Fibroblast of lung (primary cell): Measurements from ENCODE around the gene MBNL1. TPM values are rescaled to one million over a fixed set of nuclear protein-coding genes. Genes with fewer than 3 reads are reported as not detected.

Experiments used
- DNase-seq, 2 donors: peaks; one replicate each; pipeline versions ENCODE4 v3.0.0 to v3.0.0-alpha.2; 2010; ENCODE audit warnings: low read depth in 2 of 2
- H2AFZ ChIP-seq: 2 replicates; pipeline ENCODE4 v1.5.1; 2012; ENCODE audit warnings: low read length, control low read depth, inconsistent platforms
- H3K27ac ChIP-seq: 2 replicates; pipeline ENCODE4 v1.5.1; 2011; ENCODE audit warnings: low read length, control low read depth; ENCODE audit not compliant: insufficient read depth
- H3K27me3 ChIP-seq: 2 replicates; pipeline ENCODE4 v1.5.1; 2011; ENCODE audit warnings: mild to moderate bottlenecking, low read length; ENCODE audit not compliant: control insufficient read depth, insufficient read depth
- H3K36me3 ChIP-seq: 2 replicates; pipeline ENCODE4 v1.5.1; 2011; ENCODE audit warnings: low read length; ENCODE audit not compliant: control insufficient read depth, insufficient read depth
- H3K4me1 ChIP-seq: 2 replicates; pipeline ENCODE4 v1.5.1; 2011; ENCODE audit warnings: low read length; ENCODE audit not compliant: control insufficient read depth, insufficient read depth; ENCODE audit errors: extremely low read depth
- H3K4me2 ChIP-seq: 2 replicates; pipeline ENCODE4 v1.5.1; 2011; ENCODE audit warnings: low read length, control low read depth; ENCODE audit not compliant: insufficient read depth; ENCODE audit errors: extremely low read depth
- H3K4me3 ChIP-seq, 4 experiments: fragments of 200-600 bp in 1 of 4; sonication (generic) in 1 of 4; replicated peaks in 1 of 4; 2 replicates each; pipeline ENCODE4 v1.5.1; 2011 to 2016; ENCODE audit warnings: low read length in 4 of 4, low read depth in 3 of 4, mild to moderate bottlenecking in 3 of 4, control low read depth in 2 of 4, inconsistent platforms in 1 of 4, mixed read lengths in 1 of 4; ENCODE audit not compliant: insufficient read depth in 1 of 4; ENCODE audit errors: control extremely low read depth in 1 of 4
- H3K79me2 ChIP-seq: 2 replicates; pipeline ENCODE4 v1.5.1; 2012; ENCODE audit warnings: mild to moderate bottlenecking, low read length, inconsistent platforms; ENCODE audit not compliant: control insufficient read depth, insufficient read depth
- H3K9ac ChIP-seq: 2 replicates; pipeline ENCODE4 v1.5.1; 2011; ENCODE audit warnings: mild to moderate bottlenecking, low read length, control low read depth; ENCODE audit not compliant: insufficient read depth
- H3K9me3 ChIP-seq: 2 replicates; pipeline ENCODE4 v1.5.1; 2012; ENCODE audit warnings: low read depth, low read length; ENCODE audit not compliant: control insufficient read depth, insufficient read depth
- H4K20me1 ChIP-seq: 2 replicates; pipeline ENCODE4 v1.5.1; 2011; ENCODE audit warnings: low read length; ENCODE audit not compliant: control insufficient read depth, insufficient read depth; ENCODE audit errors: extremely low read depth
- EZH2 ChIP-seq: IDR thresholded peaks from 2 replicates; pipeline ENCODE4 v1.5.1; 2012; ENCODE audit warnings: low read length, control low read depth, mild to moderate bottlenecking; ENCODE audit errors: missing control alignments
- polyA plus RNA-seq, 2 donors: library from polyadenylated mRNA; depleted of rRNA in 1 of 2; stranded (reverse) in 1 of 2; unstranded in 1 of 2; fragments of >200 nt; gene quantifications; 2 replicates each; pipeline ENCODE4 v1.2.1, GENCODE V29; 2011 to 2012; ENCODE audit warnings: missing spikeins in 1 of 2
- total RNA-seq: library from RNA; depleted of rRNA; stranded (reverse); fragments of >200 nt; gene quantifications from 2 replicates; pipeline ENCODE4 v1.2.1, GENCODE V29; 2014
- TF ChIP-seq, protein P1 (sequence below), 2 donors: IDR thresholded peaks in 1 of 2; conservative IDR thresholded peaks in 1 of 2; 1 replicate in 1 of 2; 2 replicates in 1 of 2; pipeline ENCODE4 v1.5.1; 2011 to 2012; ENCODE audit warnings: low read length in 2 of 2, control low read depth in 1 of 2, inconsistent platforms in 1 of 2, low read depth in 1 of 2, mild to moderate bottlenecking in 1 of 2

MBNL1 gene
- total and polyA plus RNA-seq, 2 donors (not counting 1 experiment from before 2014, with no cell fraction given): 150 to 213 TPM

DNA sequence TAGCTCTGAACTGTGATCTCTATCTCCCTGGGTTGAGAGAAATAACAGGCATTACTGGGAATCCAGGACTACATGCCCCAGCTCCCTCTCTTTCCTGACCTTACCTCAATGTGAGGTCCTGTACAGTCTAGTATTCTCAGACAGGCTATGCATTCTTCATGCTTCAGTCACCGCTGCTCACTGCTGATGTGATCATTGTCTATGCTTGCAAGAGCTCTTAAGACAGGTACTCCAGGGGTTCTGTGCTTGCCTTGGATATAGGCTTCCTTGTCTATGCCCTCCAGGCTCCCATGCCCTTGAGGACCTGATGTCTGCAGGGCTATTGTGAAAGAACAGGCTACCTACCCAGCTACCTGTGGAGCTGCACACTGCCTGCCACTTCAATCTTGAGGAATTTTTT is 183.6 kb downstream of the MBNL1 start:
- peak in 1 of 2 donors; percentile 69 for DNase-seq
- peaks cover 7% of the 10 kb centered on the region for H3K79me2 ChIP-seq
- TF ChIP-seq, protein P1, sequence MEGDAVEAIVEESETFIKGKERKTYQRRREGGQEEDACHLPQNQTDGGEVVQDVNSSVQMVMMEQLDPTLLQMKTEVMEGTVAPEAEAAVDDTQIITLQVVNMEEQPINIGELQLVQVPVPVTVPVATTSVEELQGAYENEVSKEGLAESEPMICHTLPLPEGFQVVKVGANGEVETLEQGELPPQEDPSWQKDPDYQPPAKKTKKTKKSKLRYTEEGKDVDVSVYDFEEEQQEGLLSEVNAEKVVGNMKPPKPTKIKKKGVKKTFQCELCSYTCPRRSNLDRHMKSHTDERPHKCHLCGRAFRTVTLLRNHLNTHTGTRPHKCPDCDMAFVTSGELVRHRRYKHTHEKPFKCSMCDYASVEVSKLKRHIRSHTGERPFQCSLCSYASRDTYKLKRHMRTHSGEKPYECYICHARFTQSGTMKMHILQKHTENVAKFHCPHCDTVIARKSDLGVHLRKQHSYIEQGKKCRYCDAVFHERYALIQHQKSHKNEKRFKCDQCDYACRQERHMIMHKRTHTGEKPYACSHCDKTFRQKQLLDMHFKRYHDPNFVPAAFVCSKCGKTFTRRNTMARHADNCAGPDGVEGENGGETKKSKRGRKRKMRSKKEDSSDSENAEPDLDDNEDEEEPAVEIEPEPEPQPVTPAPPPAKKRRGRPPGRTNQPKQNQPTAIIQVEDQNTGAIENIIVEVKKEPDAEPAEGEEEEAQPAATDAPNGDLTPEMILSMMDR (conservative IDR thresholded peaks at IDR 0.05 in 1 of 2, IDR thresholded peaks at IDR 0.05 in 1 of 2; ENCODE audit: low read depth in 1 of 2, low read length in 2 of 2): no peak
- no peak for TF ChIP-seq EZH2
- H3K9me3 ChIP-seq: no peaks in the 10 kb centered on the region
- no peak overlapping the region for H2AFZ ChIP-seq
- no peaks in the 10 kb centered on the region for H3K27me3 ChIP-seq
- H3K9ac ChIP-seq: no peak overlapping the region
- no peak overlapping the region for H3K4me3 ChIP-seq
- no peak overlapping the region for H3K27ac ChIP-seq
- peaks cover 11% of the 10 kb centered on the region for H3K36me3 ChIP-seq
- no peaks in the 10 kb centered on the region for H4K20me1 ChIP-seq
- no peaks in the 10 kb centered on the region for H3K4me1 ChIP-seq
- H3K4me2 ChIP-seq: no peak overlapping the region

DNA sequence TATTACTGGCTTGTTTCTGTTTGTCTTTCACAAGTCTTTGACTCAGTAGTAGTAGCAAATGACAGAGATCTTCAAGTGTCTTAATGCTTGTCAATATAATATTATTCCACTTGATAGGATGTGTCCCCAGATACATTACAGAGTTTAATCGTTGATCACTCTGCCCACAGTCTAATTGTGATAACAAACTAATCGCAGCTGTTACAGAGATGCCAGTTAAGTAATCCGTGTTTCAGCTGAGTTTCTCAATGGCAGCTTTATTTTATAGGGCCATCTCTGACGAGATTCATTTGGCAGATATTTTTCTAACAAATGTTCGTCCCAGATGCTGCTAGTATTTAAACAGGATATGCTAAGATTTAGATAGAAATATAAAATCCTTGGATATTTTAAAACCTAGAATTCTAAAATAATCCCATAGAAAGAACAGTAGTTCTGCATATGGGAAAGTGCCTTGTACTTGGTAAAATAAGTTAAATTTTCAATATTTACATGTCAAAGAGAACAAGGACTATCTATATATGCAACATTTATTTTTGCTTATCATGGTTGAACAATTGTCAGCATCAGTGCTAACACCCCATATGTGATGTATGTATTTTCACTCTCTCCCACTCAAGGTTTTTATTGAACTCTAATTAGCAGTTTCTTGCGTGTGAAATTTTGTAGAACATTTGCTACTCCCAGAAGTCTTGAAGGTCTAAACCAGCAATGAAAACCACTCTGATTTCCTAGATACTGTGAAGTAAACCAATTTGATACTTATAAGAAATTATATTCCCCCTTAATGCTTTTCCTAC is 185.5 kb downstream of the MBNL1 start:
- TF ChIP-seq, protein P1 (conservative IDR thresholded peaks at IDR 0.05 in 1 of 2, IDR thresholded peaks at IDR 0.05 in 1 of 2; ENCODE audit: low read depth in 1 of 2, low read length in 2 of 2): no peak
- no peak for TF ChIP-seq EZH2
- Histone ChIP-seq H3K4me3 (no peak overlapping the region), H3K36me3 (peaks cover 10% of the 10 kb centered on the region), H2AFZ (no peak overlapping the region), H3K9me3 (no peaks in the 10 kb centered on the region), H3K4me2 (no peak overlapping the region), H3K27me3 (no peaks in the 10 kb centered on the region), H3K27ac (no peak overlapping the region), H4K20me1 (no peaks in the 10 kb centered on the region), H3K79me2 (peaks cover 6% of the 10 kb centered on the region), H3K9ac (no peak overlapping the region), H3K4me1 (no peaks in the 10 kb centered on the region)
- DNase-seq: no peak

DNA sequence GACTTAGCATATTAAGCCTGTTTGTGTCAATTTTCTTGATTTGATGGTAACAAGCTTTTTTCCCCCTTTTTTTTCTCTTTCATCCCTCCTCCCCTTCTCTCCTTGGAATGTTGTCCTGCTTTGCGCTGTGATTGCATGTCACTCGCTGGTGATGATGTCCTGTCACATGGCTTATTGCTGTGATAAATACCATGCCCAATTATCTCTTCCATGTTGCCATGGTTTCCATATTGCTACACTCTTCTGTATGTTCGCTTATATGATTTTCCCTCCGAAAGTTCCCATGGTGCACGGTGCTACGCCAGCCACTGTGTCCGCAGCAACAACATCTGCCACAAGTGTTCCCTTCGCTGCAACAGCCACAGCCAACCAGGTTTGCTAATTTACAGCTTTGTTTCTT is 187.3 kb downstream of the MBNL1 start:
- Histone ChIP-seq H3K4me3 (no peak overlapping the region), H3K9me3 (no peaks in the 10 kb centered on the region), H3K4me1 (no peaks in the 10 kb centered on the region), H4K20me1 (no peaks in the 10 kb centered on the region), H3K27ac (no peak overlapping the region), H3K4me2 (no peak overlapping the region), H3K27me3 (no peaks in the 10 kb centered on the region), H3K9ac (no peak overlapping the region), H3K79me2 (peaks cover 6% of the 10 kb centered on the region), H3K36me3 (peaks cover 10% of the 10 kb centered on the region), H2AFZ (no peak overlapping the region)
- TF ChIP-seq EZH2: no peak
- TF ChIP-seq, protein P1 (conservative IDR thresholded peaks at IDR 0.05 in 1 of 2, IDR thresholded peaks at IDR 0.05 in 1 of 2; ENCODE audit: low read depth in 1 of 2, low read length in 2 of 2): no peak
- DNase-seq: no peak
